Effector memory CD4-positive, alpha-beta T cell (primary cell): Measurements from ENCODE around the gene SLCO3A1.

ENCODE experiments used
- DNase-seq, 3 donors: peaks; one replicate each; pipeline ENCODE4 v3.0.0-alpha.2; 2020
- H3K27ac ChIP-seq: 2 replicates; pipeline ENCODE4 v1.7.0; 2013; ENCODE audit warnings: mild to moderate bottlenecking, low read length, moderate library complexity; ENCODE audit not compliant: insufficient read depth, poor library complexity, severe bottlenecking
- H3K27me3 ChIP-seq: replicated peaks from 2 replicates; pipeline ENCODE4 v1.7.0; 2013; ENCODE audit warnings: mild to moderate bottlenecking, low read length; ENCODE audit not compliant: insufficient read depth, control insufficient read depth, poor library complexity, severe bottlenecking
- H3K36me3 ChIP-seq: 2 replicates; pipeline ENCODE4 v1.7.0; 2013; ENCODE audit warnings: mild to moderate bottlenecking, low read length, moderate library complexity; ENCODE audit not compliant: control insufficient read depth, insufficient read depth
- H3K4me1 ChIP-seq: 2 replicates; pipeline ENCODE4 v1.7.0; 2013; ENCODE audit warnings: low read length, mild to moderate bottlenecking; ENCODE audit not compliant: control insufficient read depth, insufficient read depth, poor library complexity, severe bottlenecking
- H3K4me3 ChIP-seq: 2 replicates; pipeline ENCODE4 v1.7.0; 2013; ENCODE audit warnings: low read length, low read depth, mild to moderate bottlenecking; ENCODE audit not compliant: insufficient read depth, poor library complexity, severe bottlenecking
- H3K9me3 ChIP-seq: 2 replicates; pipeline ENCODE4 v1.7.0; 2013; ENCODE audit warnings: mild to moderate bottlenecking, low read length, moderate library complexity; ENCODE audit not compliant: control insufficient read depth
- total RNA-seq, 3 donors: gene quantifications; one replicate each; lab custom pipeline; 2026; lab: John Stamatoyannopoulos, UW

The SLCO3A1 gene
- total RNA-seq = 37.3 to 44.9 (median 39.5) reads per million in 3 donors

DNA sequence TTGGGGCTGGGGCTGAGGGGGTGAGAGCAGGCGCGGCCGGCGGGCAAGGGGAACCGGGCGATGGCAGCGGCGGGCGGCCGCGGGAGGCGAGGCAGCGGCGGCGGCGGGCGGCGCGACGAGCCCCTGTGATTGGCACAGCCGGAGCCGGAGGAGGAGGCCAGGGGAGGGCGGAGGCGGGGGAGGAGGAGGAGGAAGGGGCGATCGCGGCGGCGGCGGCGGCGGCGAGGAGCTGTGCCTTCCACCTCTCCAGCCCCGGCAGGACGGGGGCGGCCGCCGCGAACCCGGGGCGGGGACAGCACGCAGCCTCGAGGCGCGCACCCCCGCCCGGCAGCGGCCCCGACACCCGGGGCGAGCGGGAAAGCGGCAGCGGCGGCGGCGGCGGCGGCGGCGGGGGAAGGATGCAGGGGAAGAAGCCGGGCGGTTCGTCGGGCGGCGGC lies at the start of gene SLCO3A1:
Gene SLCO3A1, plus strand, starts transcription at position 198 of the 437 bp plus-strand sequence.
- no peaks in the 10 kb centered on the region for H3K36me3 ChIP-seq
- H3K9me3 ChIP-seq = no peaks in the 10 kb centered on the region
- H3K4me3 ChIP-seq = peak within 1 kb of the TSS; percentile 64
- H3K27me3 ChIP-seq = no peaks in the 10 kb centered on the region
- peak; percentile 70 to 76 (median 71) for DNase-seq
- peak within 1 kb of the TSS; percentile 86 for H3K27ac ChIP-seq
- peaks cover 57% of the 10 kb centered on the region for H3K4me1 ChIP-seq

DNA sequence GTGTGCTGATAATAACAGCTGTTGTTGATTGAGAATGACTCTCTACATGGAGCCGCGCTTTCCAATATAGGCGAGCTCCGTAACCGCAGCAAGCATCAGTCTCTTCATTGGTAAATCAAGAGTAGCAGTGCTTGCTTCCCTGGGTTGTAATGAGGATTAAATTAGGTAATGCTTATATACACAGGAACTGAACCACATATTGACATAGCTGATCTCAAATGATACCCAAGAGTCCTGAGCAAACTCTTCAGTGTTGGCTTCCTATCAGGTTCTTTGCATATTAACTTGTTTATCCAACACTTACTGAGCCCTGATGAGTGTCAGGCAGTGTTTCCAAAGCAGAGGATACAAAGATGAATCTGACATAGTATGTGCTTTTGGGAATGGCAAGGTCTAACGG lies 46.4 kb upstream of the SLCO3A1 start:
- no peak overlapping the region for H3K4me3 ChIP-seq
- no peaks in the 10 kb centered on the region for H3K27me3 ChIP-seq
- no peaks in the 10 kb centered on the region for H3K36me3 ChIP-seq
- H3K27ac ChIP-seq = no peak overlapping the region
- DNase-seq = no peak
- no peaks in the 10 kb centered on the region for H3K4me1 ChIP-seq
- H3K9me3 ChIP-seq = no peaks in the 10 kb centered on the region

DNA sequence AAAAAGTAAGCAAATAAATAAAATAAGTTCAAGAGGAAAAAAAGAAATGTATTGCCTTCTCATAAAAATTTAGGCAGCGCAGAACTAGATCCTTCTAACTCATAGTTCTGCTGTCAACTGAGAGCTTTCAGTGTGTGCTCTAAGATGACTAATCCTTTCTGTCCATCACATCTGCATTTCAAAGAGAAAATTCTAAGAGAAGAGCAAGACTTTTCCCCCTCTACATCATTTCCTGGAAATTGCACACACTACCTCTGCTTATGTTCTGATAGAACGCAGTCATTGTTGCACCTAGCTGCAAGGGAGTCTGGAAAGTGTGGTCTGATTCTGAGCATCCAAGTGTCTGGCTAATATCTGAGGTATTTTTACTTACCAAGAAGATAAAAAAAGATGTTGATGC lies 39.6 kb upstream of the SLCO3A1 start:
- no peak overlapping the region for H3K27ac ChIP-seq
- no peak overlapping the region for H3K4me3 ChIP-seq
- no peaks in the 10 kb centered on the region for H3K4me1 ChIP-seq
- peaks cover 3% of the 10 kb centered on the region for H3K9me3 ChIP-seq
- no peaks in the 10 kb centered on the region for H3K36me3 ChIP-seq
- no peak for DNase-seq
- no peaks in the 10 kb centered on the region for H3K27me3 ChIP-seq

DNA sequence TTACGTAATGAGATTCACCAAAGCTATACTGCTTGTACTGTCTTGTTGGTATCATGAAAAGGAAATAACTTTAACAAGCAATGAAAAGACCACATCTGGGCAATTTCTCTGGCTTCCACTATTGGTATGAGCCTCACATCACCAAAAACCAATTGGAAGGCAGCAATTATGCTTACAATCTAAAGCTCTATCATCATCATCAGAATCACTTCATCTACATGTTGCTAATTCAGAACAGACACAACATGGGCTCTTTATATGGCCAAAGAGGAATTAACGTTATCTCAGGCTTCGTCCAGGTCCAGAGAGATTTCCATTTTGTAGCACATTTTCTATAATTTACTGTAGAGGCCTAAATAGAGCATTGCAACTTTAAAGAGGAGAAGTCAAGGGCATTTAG lies 36.6 kb upstream of the SLCO3A1 start:
- Histone ChIP-seq H3K4me3 (no peak overlapping the region), H3K9me3 (peaks cover 3% of the 10 kb centered on the region), H3K36me3 (no peaks in the 10 kb centered on the region), H3K4me1 (no peaks in the 10 kb centered on the region), H3K27me3 (no peaks in the 10 kb centered on the region), H3K27ac (no peak overlapping the region)
- DNase-seq = no peak

DNA sequence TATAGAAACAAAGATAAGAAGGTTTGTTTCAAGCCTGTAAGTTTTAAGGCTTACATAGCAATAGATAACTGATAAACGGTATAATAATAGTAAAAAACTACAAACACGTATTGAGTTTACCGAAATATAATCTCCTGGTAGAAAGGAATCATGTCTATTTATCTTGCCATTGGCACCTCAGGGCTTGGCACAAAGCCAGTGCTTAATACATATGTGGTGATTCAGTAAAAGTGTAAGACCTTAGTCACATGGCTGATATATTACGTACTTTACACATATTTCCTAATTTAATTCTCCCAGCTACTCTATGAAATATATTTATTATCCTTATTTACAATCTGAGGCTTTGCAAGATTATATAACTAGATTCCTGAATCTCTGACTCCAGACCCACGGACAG lies 32.0 kb upstream of the SLCO3A1 start:
- H3K27ac ChIP-seq = no peak overlapping the region
- no peaks in the 10 kb centered on the region for H3K4me1 ChIP-seq
- no peaks in the 10 kb centered on the region for H3K9me3 ChIP-seq
- no peaks in the 10 kb centered on the region for H3K27me3 ChIP-seq
- H3K36me3 ChIP-seq = no peaks in the 10 kb centered on the region
- no peak for DNase-seq
- H3K4me3 ChIP-seq = no peak overlapping the region

DNA sequence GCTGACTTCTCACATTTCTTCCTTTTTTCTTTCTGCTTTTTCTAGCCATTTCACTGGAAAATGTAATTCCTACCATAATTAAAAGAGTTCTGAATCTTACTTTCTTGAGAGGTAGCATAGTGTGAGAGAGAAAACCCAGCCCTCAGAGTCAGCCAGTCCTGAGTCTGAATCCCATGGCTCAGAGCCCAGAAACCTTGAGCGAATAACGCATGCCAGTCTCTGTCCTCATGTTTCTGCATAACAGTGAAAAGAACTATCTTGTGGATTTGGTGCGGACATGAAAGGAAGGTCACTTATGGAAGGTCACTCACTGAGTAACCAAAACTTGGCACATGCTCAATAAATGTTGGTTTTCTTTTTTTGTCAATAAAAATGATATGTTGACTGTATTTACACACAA lies 29.3 kb upstream of the SLCO3A1 start:
- H3K9me3 ChIP-seq = no peaks in the 10 kb centered on the region
- no peak overlapping the region for H3K4me3 ChIP-seq
- no peaks in the 10 kb centered on the region for H3K27me3 ChIP-seq
- H3K27ac ChIP-seq = no peak overlapping the region
- H3K36me3 ChIP-seq = no peaks in the 10 kb centered on the region
- no peaks in the 10 kb centered on the region for H3K4me1 ChIP-seq
- DNase-seq = no peak

DNA sequence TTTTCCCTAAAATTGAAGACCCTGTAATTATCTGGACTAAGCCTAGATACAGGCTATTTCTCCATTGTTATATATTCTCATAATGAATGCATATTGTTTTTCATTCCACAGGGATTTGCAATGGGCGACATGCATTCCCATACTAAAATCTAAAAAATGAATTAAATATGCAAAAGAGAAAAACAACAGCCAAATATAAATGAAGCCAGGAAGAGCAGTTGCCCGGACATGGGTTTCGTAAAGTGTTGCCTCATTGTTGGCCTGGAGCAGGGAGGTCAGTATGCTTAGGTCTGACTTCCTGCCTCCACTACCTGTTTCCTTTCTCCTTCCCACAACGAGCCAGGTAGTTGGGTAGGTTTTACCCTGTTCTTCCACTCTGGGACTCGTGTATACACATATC lies 27.1 kb upstream of the SLCO3A1 start:
- no peaks in the 10 kb centered on the region for H3K9me3 ChIP-seq
- H3K27me3 ChIP-seq = no peaks in the 10 kb centered on the region
- no peaks in the 10 kb centered on the region for H3K4me1 ChIP-seq
- no peaks in the 10 kb centered on the region for H3K36me3 ChIP-seq
- H3K4me3 ChIP-seq = no peak overlapping the region
- no peak for DNase-seq
- H3K27ac ChIP-seq = no peak overlapping the region

DNA sequence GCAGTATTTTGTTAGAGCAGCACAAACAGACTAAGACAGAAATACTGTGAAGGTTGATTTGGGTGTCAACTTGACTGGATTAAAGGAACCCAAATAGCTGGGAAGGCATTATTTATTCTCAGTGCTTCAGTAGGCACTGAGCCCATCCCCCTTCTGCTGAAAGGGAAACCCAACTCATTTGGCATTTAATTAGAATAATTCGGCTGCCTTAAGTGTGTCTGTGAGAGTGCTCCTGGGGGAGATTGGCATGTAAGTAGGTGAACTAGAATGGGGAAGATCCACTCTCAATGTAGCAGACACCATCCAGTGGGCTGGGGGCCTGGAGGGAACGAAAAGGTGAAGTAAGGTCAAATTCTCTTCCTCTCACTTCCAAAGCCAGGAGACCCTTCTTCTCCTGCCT lies 20.5 kb upstream of the SLCO3A1 start:
- Histone ChIP-seq H3K4me3 (no peak overlapping the region), H3K27ac (no peak overlapping the region), H3K4me1 (no peaks in the 10 kb centered on the region), H3K9me3 (no peaks in the 10 kb centered on the region), H3K36me3 (no peaks in the 10 kb centered on the region), H3K27me3 (no peaks in the 10 kb centered on the region)
- no peak for DNase-seq

DNA sequence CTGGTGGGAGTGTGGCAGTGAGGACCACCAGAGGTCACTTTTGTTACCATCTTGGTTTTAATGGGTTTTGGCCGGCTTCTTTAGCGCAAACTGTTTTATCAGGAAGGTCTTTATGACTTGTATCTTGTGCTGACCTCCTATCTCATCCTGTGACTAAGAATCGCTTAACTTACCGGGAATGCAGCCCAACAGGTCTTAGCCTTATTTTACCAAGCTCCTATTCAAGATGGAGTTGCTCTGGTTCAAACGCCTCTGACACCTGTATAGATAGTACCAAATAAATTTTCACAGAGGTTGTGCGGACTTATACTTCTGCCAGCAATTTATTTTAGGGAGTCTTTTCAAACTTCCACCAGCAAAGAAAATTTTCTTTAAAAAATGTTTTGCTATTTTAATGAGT lies 13.6 kb upstream of the SLCO3A1 start:
- Histone ChIP-seq H3K9me3 (no peaks in the 10 kb centered on the region), H3K27ac (no peak overlapping the region), H3K4me1 (no peaks in the 10 kb centered on the region), H3K36me3 (no peaks in the 10 kb centered on the region), H3K4me3 (no peak overlapping the region), H3K27me3 (no peaks in the 10 kb centered on the region)
- no peak for DNase-seq

DNA sequence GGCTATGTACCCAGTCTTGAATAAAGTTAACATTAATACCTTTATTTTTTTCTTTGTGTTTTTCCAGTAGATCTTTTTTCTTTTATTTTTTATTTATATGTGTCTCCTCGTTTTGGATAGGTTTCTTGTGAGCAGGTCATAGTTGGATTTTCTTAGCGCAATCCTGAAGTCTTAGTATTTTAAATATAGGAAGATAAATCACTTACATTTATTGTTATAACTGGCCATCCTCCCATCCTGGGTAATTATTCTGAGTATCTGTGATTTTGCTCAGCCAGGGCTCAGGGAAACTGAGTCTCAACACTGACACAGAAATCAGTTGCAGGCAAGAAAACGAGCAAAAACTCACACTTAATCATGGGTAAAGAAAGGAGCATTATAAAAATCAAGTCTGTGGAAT lies 11.6 kb upstream of the SLCO3A1 start:
- H3K4me3 ChIP-seq = no peak overlapping the region
- H3K9me3 ChIP-seq = no peaks in the 10 kb centered on the region
- no peaks in the 10 kb centered on the region for H3K4me1 ChIP-seq
- no peak for DNase-seq
- no peaks in the 10 kb centered on the region for H3K27me3 ChIP-seq
- no peaks in the 10 kb centered on the region for H3K36me3 ChIP-seq
- no peak overlapping the region for H3K27ac ChIP-seq

DNA sequence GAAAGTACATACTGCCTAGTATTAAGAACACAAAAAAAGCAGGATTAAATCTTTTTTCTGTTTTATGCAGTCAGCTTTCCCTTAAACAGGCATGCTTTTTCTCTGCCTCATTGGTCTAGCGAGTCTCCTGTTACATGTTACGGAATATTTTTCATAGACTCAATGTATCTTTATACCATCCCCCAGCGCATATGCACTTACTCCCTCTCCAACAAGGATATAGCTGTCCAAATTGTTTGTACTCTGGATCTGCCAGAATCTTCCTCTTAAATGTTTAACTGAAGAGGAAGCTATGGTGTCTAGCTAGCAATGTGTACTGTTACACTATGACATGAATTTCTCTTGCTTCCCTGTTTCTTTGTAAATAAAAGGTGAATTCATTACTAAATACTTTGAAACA lies 9.2 kb upstream of the SLCO3A1 start:
- Histone ChIP-seq H3K27me3 (no peaks in the 10 kb centered on the region), H3K36me3 (no peaks in the 10 kb centered on the region), H3K27ac (no peak overlapping the region), H3K4me1 (peaks cover 1% of the 10 kb centered on the region), H3K4me3 (no peak overlapping the region), H3K9me3 (no peaks in the 10 kb centered on the region)
- DNase-seq = no peak
